ENCODE results near the gene MED16. TPM values are rescaled to one million over a fixed set of nuclear protein-coding genes. Genes with fewer than 3 reads are reported as not detected.

The MED16 gene
- total RNA-seq, 1 donor from 2014 or later, result 53.5 TPM

DNA sequence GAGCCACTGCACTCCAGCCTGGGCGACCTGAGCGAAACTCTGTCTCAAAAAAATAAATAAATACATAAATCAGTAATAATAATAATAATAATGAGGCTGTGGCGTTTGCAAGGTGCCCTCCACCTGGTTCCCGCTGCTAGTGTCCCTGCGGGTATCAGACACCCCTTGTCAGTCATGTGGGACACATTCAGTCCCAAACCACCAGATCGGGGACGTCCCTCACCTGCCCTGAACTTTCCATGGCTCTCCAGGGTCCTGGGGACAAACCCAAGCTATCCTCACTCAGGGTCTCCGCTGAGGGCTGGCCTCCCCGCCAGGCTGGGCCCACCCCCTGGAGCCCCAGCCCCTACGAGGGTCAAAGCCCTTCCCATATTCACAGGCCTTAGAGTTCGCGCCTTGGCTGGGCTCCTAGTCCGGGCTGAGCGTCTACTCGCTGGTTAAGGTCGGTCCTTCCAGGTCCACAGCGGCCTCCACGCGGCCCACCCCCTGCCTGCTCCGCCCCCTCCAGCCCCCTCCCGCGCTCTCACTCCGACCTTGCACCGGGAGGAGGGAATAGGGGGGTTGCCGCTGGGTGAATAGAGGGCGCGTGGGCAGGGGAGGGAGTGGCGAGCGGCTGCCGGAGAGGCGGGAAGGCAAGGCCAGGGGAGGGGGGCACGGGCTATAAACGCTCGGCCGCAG lies 23.8 kb upstream of the MED16 start:
- DNase-seq (ENCODE audit: low read depth), result no peak
- H3K4me3 ChIP-seq (ENCODE audit: low read depth, low read length), result peak overlapping the region; percentile 21
- TF ChIP-seq, protein P1, sequence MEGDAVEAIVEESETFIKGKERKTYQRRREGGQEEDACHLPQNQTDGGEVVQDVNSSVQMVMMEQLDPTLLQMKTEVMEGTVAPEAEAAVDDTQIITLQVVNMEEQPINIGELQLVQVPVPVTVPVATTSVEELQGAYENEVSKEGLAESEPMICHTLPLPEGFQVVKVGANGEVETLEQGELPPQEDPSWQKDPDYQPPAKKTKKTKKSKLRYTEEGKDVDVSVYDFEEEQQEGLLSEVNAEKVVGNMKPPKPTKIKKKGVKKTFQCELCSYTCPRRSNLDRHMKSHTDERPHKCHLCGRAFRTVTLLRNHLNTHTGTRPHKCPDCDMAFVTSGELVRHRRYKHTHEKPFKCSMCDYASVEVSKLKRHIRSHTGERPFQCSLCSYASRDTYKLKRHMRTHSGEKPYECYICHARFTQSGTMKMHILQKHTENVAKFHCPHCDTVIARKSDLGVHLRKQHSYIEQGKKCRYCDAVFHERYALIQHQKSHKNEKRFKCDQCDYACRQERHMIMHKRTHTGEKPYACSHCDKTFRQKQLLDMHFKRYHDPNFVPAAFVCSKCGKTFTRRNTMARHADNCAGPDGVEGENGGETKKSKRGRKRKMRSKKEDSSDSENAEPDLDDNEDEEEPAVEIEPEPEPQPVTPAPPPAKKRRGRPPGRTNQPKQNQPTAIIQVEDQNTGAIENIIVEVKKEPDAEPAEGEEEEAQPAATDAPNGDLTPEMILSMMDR (conservative IDR thresholded peaks at IDR 0.05; ENCODE audit: low read depth, low read length), result no peak

DNA sequence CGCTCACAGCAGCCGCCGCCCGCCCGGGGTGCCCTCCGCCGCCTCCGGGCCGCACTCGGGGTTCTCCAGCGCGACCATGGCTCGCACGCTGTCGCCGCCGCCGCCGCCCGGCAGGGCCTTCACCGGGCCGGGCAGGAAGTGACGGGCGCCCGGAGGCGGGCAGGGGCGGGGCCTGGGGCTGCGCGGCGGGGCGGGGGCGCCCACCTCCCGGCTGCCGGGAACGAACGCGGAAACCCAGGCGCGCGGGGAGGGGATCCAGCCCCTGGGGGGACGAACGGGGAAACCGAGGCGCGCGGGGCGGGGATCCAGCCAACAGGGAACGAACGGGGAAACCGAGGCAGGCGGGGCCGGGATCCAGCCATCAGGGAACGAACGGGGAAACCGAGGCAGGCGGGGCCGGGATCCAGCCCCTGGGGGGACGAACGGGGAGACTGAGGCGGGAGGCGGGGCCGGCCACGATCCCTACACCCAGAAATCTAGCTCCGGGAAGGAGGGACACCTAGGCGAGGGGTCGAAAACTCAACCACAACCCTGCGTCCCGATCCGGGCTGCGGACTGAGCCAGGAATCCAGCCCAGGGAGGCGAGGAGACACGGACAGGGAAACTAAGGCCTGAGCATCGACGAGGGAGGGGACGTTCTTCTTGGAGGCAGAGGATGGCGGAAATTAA lies 20.2 kb upstream of the MED16 start, which contains the start of gene R3HDM4:
Gene R3HDM4, minus strand, starts transcription at position 140 of the 669 bp plus-strand sequence. Its CDS starts 62 bp downstream, at position 78.
- H3K4me3 ChIP-seq (ENCODE audit: low read depth, low read length), result peak within 1 kb of the TSS; percentile 88
- DNase-seq (ENCODE audit: low read depth), result no peak
- TF ChIP-seq, protein P1 (conservative IDR thresholded peaks at IDR 0.05; ENCODE audit: low read depth, low read length), result no peak

DNA sequence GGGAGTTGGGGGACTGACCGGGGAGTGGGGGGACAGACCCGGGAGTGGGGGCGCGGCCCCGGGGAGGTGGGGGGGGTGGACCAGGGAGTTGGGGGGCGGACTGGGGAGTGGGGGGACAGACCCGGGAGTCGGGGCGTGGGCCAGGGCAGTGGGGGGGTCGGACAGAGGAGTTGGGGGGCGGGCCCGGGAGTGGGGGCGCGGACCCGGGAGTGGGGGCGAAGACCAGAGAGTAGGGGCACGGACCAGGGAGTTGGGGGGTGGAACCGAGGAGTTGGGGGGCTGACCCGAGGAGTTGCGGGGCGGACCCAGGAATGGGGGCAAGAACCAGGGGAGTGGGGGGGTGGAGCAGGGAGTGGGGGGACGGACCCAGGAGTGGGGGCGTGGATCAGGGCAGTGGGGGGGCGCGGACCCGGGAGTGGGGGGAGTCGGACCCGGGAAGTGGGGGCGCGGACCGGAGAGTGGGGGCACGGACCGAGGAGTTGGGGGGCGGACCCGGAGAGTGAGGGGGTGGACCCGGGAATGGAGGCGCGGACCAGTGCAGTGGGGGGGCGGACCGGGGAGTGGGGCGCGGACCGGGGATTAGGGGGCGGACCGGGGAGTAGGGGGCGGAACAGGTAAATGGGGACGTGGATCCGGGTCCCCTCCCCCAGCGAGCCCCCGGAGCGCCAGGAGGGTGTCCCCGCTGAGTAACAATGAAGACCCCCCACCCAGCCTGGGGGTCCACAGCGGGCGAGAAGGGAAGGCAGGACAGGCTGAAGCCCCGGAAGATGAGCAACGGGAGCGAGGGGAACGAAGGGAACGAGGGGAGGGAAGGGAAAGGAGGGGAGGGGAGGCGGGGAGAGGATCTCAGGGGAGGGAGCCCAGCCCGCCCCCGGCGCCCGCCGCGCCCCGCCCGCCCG lies 19.4 kb upstream of the MED16 start:
- DNase-seq (ENCODE audit: low read depth), result no peak
- TF ChIP-seq, protein P1 (conservative IDR thresholded peaks at IDR 0.05; ENCODE audit: low read depth, low read length), result no peak

DNA sequence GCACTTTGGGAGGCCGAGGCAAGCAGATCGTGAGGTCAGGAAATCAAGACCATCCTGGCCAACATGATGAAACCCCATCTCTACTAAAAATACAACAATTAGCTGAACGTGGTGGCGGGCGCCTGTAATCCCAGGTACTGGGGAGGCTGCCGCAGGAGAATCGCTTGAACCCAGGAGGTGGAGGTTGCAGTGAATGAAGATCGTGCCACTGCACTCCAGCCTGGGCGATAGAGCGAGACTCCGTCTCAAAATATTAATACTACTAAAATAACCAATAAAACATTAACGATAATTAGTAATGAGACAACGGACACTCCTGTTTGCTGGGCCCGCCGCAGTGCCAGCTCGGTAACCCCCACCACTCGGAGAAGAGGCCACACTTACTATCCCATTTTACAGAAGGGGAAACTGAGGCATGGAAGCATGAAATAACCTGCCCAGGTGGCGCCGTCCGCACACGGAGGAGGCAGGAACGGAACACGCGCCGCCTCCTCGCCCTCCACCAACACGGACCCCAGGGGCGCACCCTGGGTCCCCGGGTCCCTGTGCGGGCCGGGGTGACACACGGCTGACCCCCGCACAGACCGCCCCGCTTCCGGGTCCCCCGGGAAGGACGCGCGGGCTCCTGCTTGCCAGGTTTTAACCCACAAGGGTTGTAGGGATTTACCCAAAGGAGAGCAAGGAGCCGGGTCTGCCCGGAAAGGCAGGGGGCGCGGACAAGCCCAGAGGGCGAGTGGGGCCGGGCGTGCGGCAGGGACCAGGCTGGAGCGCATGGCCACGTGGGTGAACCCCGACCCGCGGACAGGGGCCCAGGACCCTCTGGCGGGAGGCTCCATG lies 18.4 kb upstream of the MED16 start:
- peak overlapping the region; percentile 15 for H3K4me3 ChIP-seq (ENCODE audit: low read depth, low read length)
- DNase-seq (ENCODE audit: low read depth), result no peak
- TF ChIP-seq, protein P1 (conservative IDR thresholded peaks at IDR 0.05; ENCODE audit: low read depth, low read length), result no peak

More for the DNA sequence above, 19.4 kb upstream of the MED16 start:
- peak overlapping the region; percentile 88 for H3K4me3 ChIP-seq (ENCODE audit: low read depth, low read length)

DNA sequence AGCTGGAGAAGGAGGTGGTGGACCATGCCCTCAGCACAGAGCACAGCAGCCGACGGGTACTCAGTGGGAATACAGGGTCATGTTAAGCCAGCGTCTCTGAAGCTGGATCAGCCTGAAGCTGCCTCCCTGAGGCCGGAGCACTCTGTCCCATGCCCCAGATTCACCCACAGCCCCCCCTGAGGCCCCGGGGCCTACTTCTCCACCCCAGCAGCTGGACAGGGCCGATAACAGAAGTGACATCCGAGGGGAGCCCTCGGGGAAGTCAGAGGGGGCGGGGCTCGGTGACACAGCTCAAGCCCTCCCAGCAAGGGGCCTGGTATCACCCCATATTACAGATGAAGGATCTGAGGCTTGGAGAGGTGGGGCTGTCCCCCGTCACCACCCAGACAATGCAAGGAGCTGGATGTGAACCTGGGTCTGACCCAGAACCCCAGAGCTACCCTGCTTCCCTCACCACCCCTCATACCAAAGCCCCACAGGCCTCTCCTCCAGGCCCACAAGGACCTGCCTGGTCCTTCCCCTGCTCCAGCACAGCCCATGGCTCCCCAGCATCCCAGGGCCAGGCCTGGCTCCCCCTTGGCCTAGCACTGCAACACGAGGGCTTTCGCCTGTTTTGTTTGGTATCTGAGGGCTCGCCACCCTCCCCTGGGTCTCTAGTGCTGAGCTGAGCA lies 14.3 kb upstream of the MED16 start:
- no peak for DNase-seq (ENCODE audit: low read depth)
- TF ChIP-seq, protein P1 (conservative IDR thresholded peaks at IDR 0.05; ENCODE audit: low read depth, low read length), result no peak

DNA sequence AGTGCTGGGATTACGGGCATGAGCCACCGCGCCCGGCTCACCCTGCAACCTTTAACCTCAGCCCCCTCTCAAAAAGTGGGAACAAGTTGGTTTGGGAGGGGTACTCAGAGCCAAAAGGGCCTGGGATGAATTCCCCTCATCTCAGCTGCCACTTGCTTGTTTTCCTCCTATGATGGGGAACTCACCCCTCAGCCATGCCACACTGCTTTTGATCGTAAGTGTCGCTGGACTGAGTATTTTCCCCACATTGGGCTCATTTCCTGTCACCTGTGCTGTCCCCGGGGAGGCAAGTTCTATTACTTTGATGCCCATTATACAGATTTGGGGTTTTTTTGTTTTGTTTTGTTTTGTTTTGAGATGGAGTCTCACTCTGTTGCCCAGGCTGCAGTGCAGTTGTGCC lies 13.5 kb upstream of the MED16 start:
- no peak overlapping the region for H3K4me3 ChIP-seq (ENCODE audit: low read depth, low read length)
- TF ChIP-seq, protein P1 (conservative IDR thresholded peaks at IDR 0.05; ENCODE audit: low read depth, low read length), result no peak
- DNase-seq (ENCODE audit: low read depth), result no peak

More for the DNA sequence above, 14.3 kb upstream of the MED16 start:
- no peak overlapping the region for H3K4me3 ChIP-seq (ENCODE audit: low read depth, low read length)

Measured in epithelial cell of proximal tubule (primary cell).